HG02678 (cell line): ENCODE results near the gene MTMR10.

Source experiments
- ATAC-seq: cut with Tn5 transposase; IDR thresholded peaks from one replicate; pipeline ENCODE4 v1.9.1; 2021; ENCODE audit warnings: mild to moderate bottlenecking, moderate library complexity; ENCODE audit not compliant: unreplicated experiment

MTMR10 gene

DNA sequence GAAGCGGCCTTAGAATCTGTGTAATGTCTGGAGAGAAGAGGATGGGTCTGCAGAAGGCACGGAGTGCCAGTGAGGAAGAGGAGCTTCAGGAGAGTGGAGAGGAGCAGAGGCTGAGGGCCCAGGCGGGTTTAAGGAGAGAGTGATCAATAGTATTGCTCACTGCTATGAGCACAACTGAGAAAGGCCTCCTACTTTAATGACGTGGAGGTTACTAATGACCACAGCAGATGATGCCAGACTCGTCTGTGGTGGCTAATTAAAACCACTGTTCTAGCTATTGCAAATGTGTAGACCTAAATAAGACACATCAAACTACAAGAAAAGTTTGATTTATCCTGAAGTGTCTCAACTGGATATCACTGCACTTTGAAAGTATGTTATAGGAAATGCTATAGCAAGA is 33.2 kb downstream of the MTMR10 start:
- ATAC-seq, result no peak

- ATAC-seq, result no peak
These were observed 35.0 kb downstream of the MTMR10 start for GRCh38 chr15:30956216-30957124.

GRCh38 chr15:30954674-30955073 is 36.8 kb downstream of the MTMR10 start:
- no peak for ATAC-seq

- ATAC-seq, result no peak
These were observed 37.6 kb downstream of the MTMR10 start for GRCh38 chr15:30953731-30954378.

GRCh38 chr15:30953183-30953582 is 38.2 kb downstream of the MTMR10 start:
- no peak for ATAC-seq

- no peak for ATAC-seq
These were observed 47.6 kb downstream of the MTMR10 start for GRCh38 chr15:30943654-30944335.

DNA sequence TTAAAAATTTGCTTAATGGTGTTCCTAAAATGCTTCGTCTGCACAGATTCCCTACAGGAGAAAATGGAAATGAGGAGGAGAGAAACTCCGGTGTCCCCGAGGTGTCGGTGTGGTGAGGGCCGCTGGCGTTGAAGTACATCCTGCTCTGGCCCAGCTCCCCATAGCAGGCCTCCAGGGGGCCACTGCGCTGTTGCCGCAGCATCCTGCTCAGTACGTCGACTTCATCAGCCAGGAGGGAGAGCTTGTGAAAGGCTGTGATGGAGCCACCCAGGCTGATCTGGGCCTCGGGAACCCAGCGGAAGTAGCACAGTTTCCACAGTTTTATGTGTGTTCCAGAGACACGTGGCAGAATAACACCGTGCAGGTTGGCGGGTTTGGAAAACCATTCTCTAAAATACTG is 49.9 kb downstream of the MTMR10 start:
- ATAC-seq, result no peak

GRCh38 chr15:30940359-30940758 is 51.1 kb downstream of the MTMR10 start:
- ATAC-seq, result no peak

DNA sequence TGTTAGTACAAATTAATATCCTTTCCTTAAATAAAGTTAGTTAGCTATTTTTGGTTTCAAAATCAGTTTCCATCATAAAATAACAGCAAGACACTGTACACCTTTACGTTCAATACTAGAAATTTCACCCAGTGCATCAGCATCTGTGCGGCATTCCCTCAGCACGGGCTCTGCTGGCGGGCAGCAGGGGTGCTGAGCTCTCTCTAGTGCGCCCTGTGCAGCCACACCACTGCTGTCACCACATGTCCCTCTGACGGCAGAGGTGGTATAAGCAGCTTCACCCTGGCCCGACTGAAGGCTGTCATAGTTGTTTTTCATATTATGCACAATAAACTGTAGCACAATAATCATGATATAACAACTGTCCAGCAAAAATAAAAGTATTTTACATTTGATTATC is 52.3 kb downstream of the MTMR10 start:
- ATAC-seq, result no peak

- no peak for ATAC-seq
These were observed 58.1 kb downstream of the MTMR10 start for GRCh38 chr15:30933293-30933692.

DNA sequence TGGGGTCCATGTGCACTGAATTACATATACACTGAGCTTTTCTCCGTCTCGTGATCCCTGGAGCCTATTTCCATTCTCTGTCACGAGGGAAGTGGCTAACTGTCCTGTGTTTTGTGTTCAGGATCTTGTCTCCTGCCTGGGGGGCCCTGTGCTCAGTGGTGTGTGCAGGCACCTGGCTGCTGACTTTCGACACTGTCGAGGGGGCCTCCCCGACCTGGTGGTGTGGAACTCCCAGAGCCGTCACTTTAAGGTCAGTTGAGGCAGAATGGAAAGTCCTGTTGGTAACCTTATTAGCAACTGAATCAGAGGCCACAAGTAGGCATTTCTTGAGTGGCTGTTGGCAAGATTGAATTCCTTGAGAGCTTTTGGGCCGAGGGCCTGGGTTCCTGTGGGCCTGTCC is 61.0 kb downstream of the MTMR10 start:
- ATAC-seq, result no peak

- no peak for ATAC-seq
These were observed 61.4 kb downstream of the MTMR10 start for GRCh38 chr15:30929982-30930381.

DNA sequence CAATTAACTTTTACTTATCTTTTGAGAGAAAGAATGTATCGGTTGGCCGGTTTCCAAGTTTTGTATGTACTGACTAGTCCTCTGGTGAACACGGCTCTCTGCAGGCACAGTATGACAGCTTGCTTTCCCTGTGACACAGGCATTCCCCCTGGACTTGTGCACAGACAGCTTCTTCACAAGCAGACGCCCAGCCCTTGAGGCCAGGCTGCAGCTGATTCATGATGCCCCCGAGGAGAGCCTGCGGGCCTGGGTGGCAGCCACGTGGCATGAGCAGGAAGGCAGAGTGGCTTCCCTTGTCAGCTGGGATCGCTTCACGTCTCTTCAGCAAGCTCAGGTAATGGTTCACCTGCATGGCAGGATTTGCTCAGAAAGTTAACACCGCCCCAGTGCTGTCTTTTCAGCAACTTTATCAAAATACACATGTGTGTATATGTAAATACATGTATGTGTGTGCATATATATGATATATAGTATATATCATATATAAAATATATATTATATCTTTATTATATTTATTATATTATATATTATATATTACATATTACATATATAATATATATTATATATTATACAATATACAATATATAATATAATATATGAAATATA is 62.3 kb downstream of the MTMR10 start:
- ATAC-seq, result no peak

DNA sequence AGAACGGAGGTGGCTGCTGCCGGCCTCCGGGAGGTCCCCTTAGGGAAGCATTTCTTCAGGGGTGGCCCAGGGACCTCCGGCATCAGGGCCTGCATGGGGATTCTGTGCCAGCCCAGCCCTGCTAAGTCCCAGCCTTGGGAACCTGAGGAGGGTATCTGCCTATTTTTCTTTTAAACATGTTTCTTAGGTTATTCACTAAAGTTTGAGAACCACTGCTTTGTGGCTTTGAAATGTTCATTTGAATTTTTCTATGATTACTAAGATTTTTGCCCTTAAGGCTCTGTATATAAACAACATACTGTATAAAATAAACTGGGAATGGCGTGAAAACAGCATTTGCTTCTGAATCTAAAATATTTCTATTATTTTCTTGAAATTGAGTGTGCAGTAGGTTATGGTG is 63.4 kb downstream of the MTMR10 start:
- ATAC-seq, result no peak

- no peak for ATAC-seq
These were observed 64.2 kb downstream of the MTMR10 start for GRCh38 chr15:30927148-30927761.

GRCh38 chr15:30926161-30926560 is 65.3 kb downstream of the MTMR10 start:
- no peak for ATAC-seq

DNA sequence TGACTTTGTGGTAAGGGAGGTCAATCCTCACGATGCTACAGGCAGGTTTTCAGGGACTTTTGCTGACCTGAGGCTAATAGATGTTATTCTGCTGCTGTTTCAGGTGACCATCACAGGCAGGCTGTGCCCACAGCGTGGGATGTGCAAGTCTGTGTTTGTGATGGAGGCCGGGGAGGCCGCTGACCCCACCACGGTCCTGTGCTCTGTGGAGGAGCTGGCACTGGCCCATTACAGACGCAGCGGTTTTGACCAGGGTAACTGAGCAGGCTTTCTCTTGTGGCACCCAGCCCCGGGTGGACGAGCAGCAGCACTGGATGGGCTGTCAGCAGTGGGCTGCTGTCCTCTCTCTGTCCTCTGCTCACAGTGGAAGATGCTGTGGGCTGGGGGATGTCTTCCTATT is 65.7 kb downstream of the MTMR10 start:
- ATAC-seq, result no peak

DNA sequence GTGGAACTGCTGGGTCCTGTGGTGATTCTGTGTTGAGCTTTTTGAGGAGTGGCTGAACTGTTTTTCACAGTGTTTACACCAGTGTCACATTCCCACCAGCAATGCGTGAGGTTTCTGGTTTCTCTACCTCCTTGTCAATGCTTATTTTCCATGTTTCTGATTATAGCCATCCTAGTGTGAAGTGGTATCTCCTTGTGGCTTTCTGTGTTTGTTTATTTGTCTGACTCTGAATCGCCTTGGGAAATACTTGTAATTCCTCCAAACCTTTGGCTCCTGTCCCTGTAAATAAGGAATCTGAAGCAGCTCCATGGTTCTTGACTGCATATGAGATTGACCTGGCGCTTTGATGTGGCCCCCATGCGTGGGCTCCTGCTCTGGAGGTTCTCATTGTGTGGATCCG is 67.1 kb downstream of the MTMR10 start:
- ATAC-seq, result no peak

- ATAC-seq, result no peak
These were observed 68.0 kb downstream of the MTMR10 start for GRCh38 chr15:30923429-30923828.

- ATAC-seq, result no peak
These were observed 68.7 kb downstream of the MTMR10 start for GRCh38 chr15:30922480-30923311.
